ENCODE data around the gene HRH1. TPM values are rescaled to one million over a fixed set of nuclear protein-coding genes. Genes with fewer than 3 reads are reported as not detected.

HRH1 gene
- total RNA-seq, 1 experiment from 2014 or later, result 4.6 TPM

- Histone ChIP-seq H3K27me3 (ENCODE audit: control insufficient read depth, insufficient read depth, low read length) (no peaks in the 10 kb centered on the region), H3K4me1 (ENCODE audit: control insufficient read depth, insufficient read depth, low read length) (no peaks in the 10 kb centered on the region), H3K4me3 (ENCODE audit: low read depth in 2 of 2, low read length in 2 of 2) (no peak overlapping the region), H3K9me3 (ENCODE audit: control insufficient read depth, insufficient read depth, low read depth, low read length) (no peaks in the 10 kb centered on the region), H3K36me3 (ENCODE audit: control insufficient read depth, insufficient read depth, low read length) (peaks cover 6% of the 10 kb centered on the region), H3K27ac (ENCODE audit: low read length) (no peak overlapping the region)
- no peak for TF ChIP-seq POLR2AphosphoS5 (IDR thresholded peaks at IDR 0.05; ENCODE audit: low read depth, low read length)
- no peak for TF ChIP-seq SIN3A (IDR thresholded peaks at IDR 0.05; ENCODE audit: borderline replicate concordance, insufficient read depth, low read depth, low read length)
- TF ChIP-seq CTCF (IDR thresholded peaks at IDR 0.05), result no peak
- TF ChIP-seq TCF7L2 (IDR thresholded peaks at IDR 0.05; ENCODE audit: low read depth, low read length), result no peak
- TF ChIP-seq REST (IDR thresholded peaks at IDR 0.05; ENCODE audit: insufficient read depth in 1 of 2, low read depth in 2 of 2, low read length in 1 of 2), result no peak
- intact Hi-C loops (cut with micrococcal nuclease; ENCODE audit: unreplicated experiment), result no loop called here
- no peak for ATAC-seq
- BruUV-seq (replicated peaks), result no TSS peak
- in situ Hi-C loops (cut with HindIII; ENCODE audit: low pct_unique_long_range_greater_than_20kb, low sequenced_read_pairs), result no loop called here
- no peak for DNase-seq (ENCODE audit: low read depth, low spot score)
- ChIA-PET POLR2A (no interaction called here), CTCF (no interaction called here)
Measured at GRCh38 chr3:11297126-11297525, 142.8 kb downstream of the HRH1 start.

GRCh38 chr3:11300970-11301369 is 146.7 kb downstream of the HRH1 start:
- ATAC-seq (no peak), DNase-seq (ENCODE audit: low read depth, low spot score) (no peak)
- H3K27me3 ChIP-seq (ENCODE audit: control insufficient read depth, insufficient read depth, low read length), result no peaks in the 10 kb centered on the region
- no peak for TF ChIP-seq CTCF (IDR thresholded peaks at IDR 0.05)
- TF ChIP-seq POLR2AphosphoS5 (IDR thresholded peaks at IDR 0.05; ENCODE audit: low read depth, low read length), result no peak
- no peak for TF ChIP-seq REST (IDR thresholded peaks at IDR 0.05; ENCODE audit: insufficient read depth in 1 of 2, low read depth in 2 of 2, low read length in 1 of 2)
- TF ChIP-seq SIN3A (IDR thresholded peaks at IDR 0.05; ENCODE audit: borderline replicate concordance, insufficient read depth, low read depth, low read length), result no peak
- no peak for TF ChIP-seq TCF7L2 (IDR thresholded peaks at IDR 0.05; ENCODE audit: low read depth, low read length)
- BruUV-seq (replicated peaks), result no TSS peak
- in situ Hi-C loops (cut with HindIII; ENCODE audit: low pct_unique_long_range_greater_than_20kb, low sequenced_read_pairs) (no loop called here), intact Hi-C loops (cut with micrococcal nuclease; ENCODE audit: unreplicated experiment) (no loop called here)
- H3K27ac ChIP-seq (ENCODE audit: low read length), result no peak overlapping the region
- H3K36me3 ChIP-seq (ENCODE audit: control insufficient read depth, insufficient read depth, low read length), result peaks cover 8% of the 10 kb centered on the region
- H3K9me3 ChIP-seq (ENCODE audit: control insufficient read depth, insufficient read depth, low read depth, low read length), result no peaks in the 10 kb centered on the region
- CTCF ChIA-PET, result no interaction called here
- POLR2A ChIA-PET, result no interaction called here
- no peaks in the 10 kb centered on the region for H3K4me1 ChIP-seq (ENCODE audit: control insufficient read depth, insufficient read depth, low read length)
- no peak overlapping the region for H3K4me3 ChIP-seq (ENCODE audit: low read depth in 2 of 2, low read length in 2 of 2)

All from Panc1 (cell line).